CD4-positive, alpha-beta T cell treated with Interleukin-6 for 4 hours (primary cell): ENCODE measurements around the gene PARL.

ENCODE experiments used
- DNase-seq: peaks from one replicate; pipeline ENCODE4 v3.0.0-alpha.2; 2020; ENCODE audit warnings: mixed read lengths

PARL gene

GRCh38 chr3:183779896-183780465 lies 104.7 kb downstream of the PARL start:
- DNase-seq: no peak
